ENCODE data around the gene RPP14.

Gene RPP14

DNA sequence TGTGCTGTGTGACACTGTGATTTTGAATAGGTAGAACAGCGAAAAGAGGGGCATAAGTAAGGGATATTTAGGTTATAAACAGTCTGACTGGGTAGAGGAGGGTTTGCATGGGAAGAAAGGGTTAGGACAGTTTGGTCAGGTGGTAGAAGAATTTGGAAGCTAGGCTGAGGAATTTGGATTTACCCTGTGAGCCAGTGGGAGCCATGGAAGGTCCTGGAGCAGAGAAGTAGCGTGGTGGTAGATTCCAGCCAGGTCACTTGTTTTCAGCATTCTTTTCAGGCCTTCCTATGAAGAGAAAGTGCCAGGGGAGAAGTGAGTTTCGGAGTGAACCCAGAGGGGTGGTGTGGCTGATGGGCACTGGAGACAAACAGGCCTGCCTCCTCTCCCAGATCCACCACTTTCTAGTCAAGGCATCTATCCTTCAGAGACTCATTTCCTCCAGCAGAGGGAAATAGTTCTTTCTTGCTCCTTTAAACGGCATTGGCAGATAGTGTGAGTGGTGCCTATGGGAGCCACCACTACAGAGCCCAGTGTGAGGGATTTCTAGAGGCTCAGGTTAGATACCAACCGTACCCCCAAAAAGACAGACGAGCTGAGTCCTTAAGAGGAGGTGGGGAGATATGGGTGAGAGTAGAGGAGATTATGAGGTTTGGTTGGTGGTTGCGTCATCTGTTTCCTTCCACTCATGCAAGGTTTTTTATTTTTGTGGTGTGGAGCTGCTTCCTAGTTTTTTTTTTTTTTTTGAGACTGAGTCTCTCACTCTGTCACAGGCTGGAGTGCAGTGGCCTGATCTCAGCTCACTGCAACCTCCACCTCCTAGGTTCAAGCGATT lies 47.9 kb downstream of the RPP14 start:
- Histone ChIP-seq H3K36me3 (peaks cover 19% of the 10 kb centered on the region), H3K27ac (peak overlapping the region; percentile 97), H3K9me3 (no peaks in the 10 kb centered on the region), H3K4me1 (peaks cover 91% of the 10 kb centered on the region), H4K20me1 (no peaks in the 10 kb centered on the region; the same call in 1 of the 2 replicates), H3K4me2 (peak overlapping the region; percentile 92), H3K27me3 (no peaks in the 10 kb centered on the region), H3K4me3 (peak overlapping the region; percentile 56), H3K9ac (peak overlapping the region; percentile 74)
- peak; percentile 94 for TF ChIP-seq Cebpa-rat (IDR thresholded peaks at IDR 0.05)

GRCh38 chr3:58355179-58355578 lies 49.1 kb downstream of the RPP14 start:
- Histone ChIP-seq H3K9me3 (no peaks in the 10 kb centered on the region), H3K36me3 (peaks cover 31% of the 10 kb centered on the region), H3K4me2 (peak overlapping the region; percentile 92), H3K4me1 (peaks cover 81% of the 10 kb centered on the region), H3K4me3 (no peak overlapping the region), H3K27ac (peak overlapping the region; percentile 97), H3K27me3 (no peaks in the 10 kb centered on the region), H4K20me1 (peaks cover 4% of the 10 kb centered on the region; the same call in 1 of the 2 replicates), H3K9ac (peak overlapping the region; percentile 74; the same call in 1 of the 2 replicates)
- TF ChIP-seq Cebpa-rat (IDR thresholded peaks at IDR 0.05), result no peak

- Histone ChIP-seq H3K9me3 (no peaks in the 10 kb centered on the region), H3K4me1 (peaks cover 79% of the 10 kb centered on the region), H4K20me1 (peaks cover 13% of the 10 kb centered on the region; the same call in 1 of the 2 replicates), H3K4me3 (no peak overlapping the region), H3K4me2 (peak overlapping the region; percentile 92), H3K27me3 (no peaks in the 10 kb centered on the region), H3K9ac (peak overlapping the region; percentile 74; the same call in 1 of the 2 replicates), H3K36me3 (peaks cover 38% of the 10 kb centered on the region), H3K27ac (peak overlapping the region; percentile 97)
- no peak for TF ChIP-seq Cebpa-rat (IDR thresholded peaks at IDR 0.05)
These were observed 50.0 kb downstream of the RPP14 start for GRCh38 chr3:58356054-58356453.

DNA sequence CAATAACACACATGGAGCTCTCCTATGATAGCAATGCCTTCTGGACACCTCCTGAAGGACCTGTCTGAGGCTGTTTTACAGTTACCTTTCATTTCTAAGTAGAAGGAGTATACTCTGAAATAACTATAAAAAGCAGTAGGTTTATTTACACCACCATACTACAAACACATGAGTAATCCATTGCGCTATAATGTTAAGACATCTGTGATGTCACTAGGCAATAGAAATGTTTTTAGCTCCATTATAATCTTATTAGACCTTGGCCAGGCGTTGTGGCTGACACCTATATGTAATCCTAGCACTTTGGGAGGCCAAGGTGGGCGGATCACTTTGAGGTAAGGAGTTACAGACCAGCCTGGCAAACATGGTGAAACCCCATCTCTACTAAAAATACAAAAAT lies 51.4 kb downstream of the RPP14 start:
- peaks cover 27% of the 10 kb centered on the region for H4K20me1 ChIP-seq
- H3K4me1 ChIP-seq, result peaks cover 71% of the 10 kb centered on the region
- no peak overlapping the region for H3K9ac ChIP-seq
- no peak for TF ChIP-seq Cebpa-rat (IDR thresholded peaks at IDR 0.05)
- H3K27me3 ChIP-seq, result no peaks in the 10 kb centered on the region
- H3K4me3 ChIP-seq, result no peak overlapping the region
- H3K9me3 ChIP-seq, result no peaks in the 10 kb centered on the region
- H3K36me3 ChIP-seq, result peaks cover 42% of the 10 kb centered on the region
- peak overlapping the region; percentile 97; the same call in 1 of the 2 replicates for H3K27ac ChIP-seq
- peak overlapping the region; percentile 92 for H3K4me2 ChIP-seq

DNA sequence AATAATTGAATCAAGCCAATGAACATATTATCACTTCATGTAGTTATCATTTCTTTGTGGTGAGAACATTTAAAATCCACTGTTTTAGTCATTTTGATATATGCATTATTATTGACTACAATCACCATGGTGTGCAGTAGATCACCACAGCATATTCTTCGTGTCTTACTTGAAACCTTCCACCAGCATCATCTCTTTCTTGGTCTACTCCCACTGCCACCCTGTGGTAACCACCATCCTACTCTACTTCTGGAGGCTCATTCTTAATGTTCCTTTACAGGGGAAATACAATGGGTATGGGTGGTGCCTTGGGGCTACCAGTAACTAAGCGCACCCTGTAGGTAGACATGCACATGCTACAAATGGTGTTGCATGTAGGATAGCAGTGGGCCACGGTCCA lies 52.0 kb downstream of the RPP14 start:
- H3K4me2 ChIP-seq, result no peak overlapping the region
- H3K36me3 ChIP-seq, result peaks cover 45% of the 10 kb centered on the region
- H3K27me3 ChIP-seq, result no peaks in the 10 kb centered on the region

DNA sequence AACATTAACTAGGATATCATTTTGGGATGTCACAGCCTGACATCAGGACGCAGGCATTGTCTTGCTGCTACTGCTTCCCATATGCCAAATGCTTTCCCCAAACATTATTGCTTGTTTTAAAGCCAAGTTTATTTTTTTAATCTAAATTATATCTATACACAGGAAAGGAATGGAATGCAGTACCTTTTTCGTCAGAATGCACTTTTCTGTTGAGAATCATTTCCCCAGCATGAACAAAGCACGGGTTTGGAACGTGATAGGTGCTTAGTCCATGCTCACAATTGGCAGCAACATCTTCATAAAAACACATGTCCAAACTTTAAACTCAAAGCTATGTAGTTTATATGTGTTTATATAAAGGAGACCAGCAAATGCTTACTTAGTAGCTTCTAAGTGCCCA lies 52.8 kb downstream of the RPP14 start:
- peaks cover 31% of the 10 kb centered on the region for H4K20me1 ChIP-seq
- no peak overlapping the region for H3K4me3 ChIP-seq
- no peaks in the 10 kb centered on the region for H3K27me3 ChIP-seq
- no peak for TF ChIP-seq Cebpa-rat (IDR thresholded peaks at IDR 0.05)
- peaks cover 7% of the 10 kb centered on the region for H3K9me3 ChIP-seq
- H3K9ac ChIP-seq, result no peak overlapping the region
- no peak overlapping the region for H3K27ac ChIP-seq
- H3K4me2 ChIP-seq, result no peak overlapping the region
- peaks cover 57% of the 10 kb centered on the region for H3K4me1 ChIP-seq
- peaks cover 50% of the 10 kb centered on the region for H3K36me3 ChIP-seq

More for the DNA sequence above, 52.0 kb downstream of the RPP14 start:
- no peak overlapping the region for H3K4me3 ChIP-seq
- H3K9ac ChIP-seq, result no peak overlapping the region
- no peaks in the 10 kb centered on the region for H3K9me3 ChIP-seq
- H3K27ac ChIP-seq, result no peak overlapping the region
- no peak for TF ChIP-seq Cebpa-rat (IDR thresholded peaks at IDR 0.05)
- peaks cover 64% of the 10 kb centered on the region for H3K4me1 ChIP-seq
- peaks cover 31% of the 10 kb centered on the region for H4K20me1 ChIP-seq

- no peak for TF ChIP-seq Cebpa-rat (IDR thresholded peaks at IDR 0.05)
- no peak overlapping the region for H3K4me3 ChIP-seq
- H4K20me1 ChIP-seq, result peaks cover 36% of the 10 kb centered on the region
- H3K9ac ChIP-seq, result no peak overlapping the region
- no peaks in the 10 kb centered on the region for H3K27me3 ChIP-seq
- peaks cover 11% of the 10 kb centered on the region for H3K9me3 ChIP-seq
- peaks cover 49% of the 10 kb centered on the region for H3K4me1 ChIP-seq
- H3K4me2 ChIP-seq, result no peak overlapping the region
- H3K36me3 ChIP-seq, result peaks cover 58% of the 10 kb centered on the region
- no peak overlapping the region for H3K27ac ChIP-seq
These were observed 53.6 kb downstream of the RPP14 start for GRCh38 chr3:58359621-58360020.

GRCh38 chr3:58361866-58362265 lies 55.8 kb downstream of the RPP14 start:
- no peak overlapping the region for H3K4me3 ChIP-seq
- peaks cover 54% of the 10 kb centered on the region for H4K20me1 ChIP-seq
- H3K27me3 ChIP-seq, result no peaks in the 10 kb centered on the region
- peaks cover 76% of the 10 kb centered on the region for H3K36me3 ChIP-seq
- TF ChIP-seq Cebpa-rat (IDR thresholded peaks at IDR 0.05), result no peak
- H3K4me1 ChIP-seq, result peaks cover 40% of the 10 kb centered on the region
- H3K27ac ChIP-seq, result no peak overlapping the region
- no peak overlapping the region for H3K4me2 ChIP-seq
- no peak overlapping the region for H3K9ac ChIP-seq
- peaks cover 19% of the 10 kb centered on the region for H3K9me3 ChIP-seq

DNA sequence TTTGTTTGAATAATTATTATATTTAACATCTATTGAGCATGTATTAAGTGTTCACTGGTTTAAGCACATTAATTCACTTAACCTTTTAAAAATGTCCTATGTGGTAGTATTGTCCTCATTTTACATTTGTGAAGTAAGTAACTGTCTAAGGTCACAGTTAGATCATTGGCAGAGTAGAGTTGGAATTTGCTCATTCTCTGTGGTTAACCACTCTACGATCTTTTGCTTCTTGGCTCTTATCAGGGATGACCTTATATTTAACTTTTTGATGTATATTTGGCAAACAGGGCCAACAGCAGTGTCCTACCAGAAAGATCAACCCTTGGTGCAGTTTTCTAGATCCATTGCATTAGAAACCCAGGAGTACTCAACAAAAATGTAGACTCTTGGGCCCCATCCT lies 60.7 kb downstream of the RPP14 start:
- Histone ChIP-seq H3K4me2 (peak overlapping the region; percentile 61), H3K27ac (0 out of 2 replicates have a peak overlapping the region, but pooled peaks have one; percentile 41), H3K36me3 (peaks cover 86% of the 10 kb centered on the region), H3K4me1 (peaks cover 21% of the 10 kb centered on the region), H3K27me3 (no peaks in the 10 kb centered on the region), H3K4me3 (no peak overlapping the region), H3K9me3 (peaks cover 21% of the 10 kb centered on the region), H4K20me1 (peaks cover 80% of the 10 kb centered on the region), H3K9ac (no peak overlapping the region)
- no peak for TF ChIP-seq Cebpa-rat (IDR thresholded peaks at IDR 0.05)

- Histone ChIP-seq H3K27ac (no peak overlapping the region), H3K36me3 (peaks cover 95% of the 10 kb centered on the region), H3K9ac (no peak overlapping the region), H4K20me1 (peaks cover 78% of the 10 kb centered on the region), H3K4me3 (no peak overlapping the region), H3K4me1 (peaks cover 22% of the 10 kb centered on the region), H3K9me3 (peaks cover 14% of the 10 kb centered on the region), H3K4me2 (no peak overlapping the region), H3K27me3 (no peaks in the 10 kb centered on the region)
- TF ChIP-seq Cebpa-rat (IDR thresholded peaks at IDR 0.05), result no peak
These were observed 63.0 kb downstream of the RPP14 start for GRCh38 chr3:58369038-58369437.

All from BLaER1 (cell line).